Activated CD4-positive, alpha-beta T cell treated with anti-CD3 and anti-CD28 coated beads, Interleukin-2, amount 50 U/mL, for 1 hour (primary cell): ENCODE measurements around the gene RAB7B.

Experiments used
- DNase-seq: peaks from one replicate; pipeline ENCODE4 v3.0.0-alpha.2; 2020

The RAB7B gene

DNA sequence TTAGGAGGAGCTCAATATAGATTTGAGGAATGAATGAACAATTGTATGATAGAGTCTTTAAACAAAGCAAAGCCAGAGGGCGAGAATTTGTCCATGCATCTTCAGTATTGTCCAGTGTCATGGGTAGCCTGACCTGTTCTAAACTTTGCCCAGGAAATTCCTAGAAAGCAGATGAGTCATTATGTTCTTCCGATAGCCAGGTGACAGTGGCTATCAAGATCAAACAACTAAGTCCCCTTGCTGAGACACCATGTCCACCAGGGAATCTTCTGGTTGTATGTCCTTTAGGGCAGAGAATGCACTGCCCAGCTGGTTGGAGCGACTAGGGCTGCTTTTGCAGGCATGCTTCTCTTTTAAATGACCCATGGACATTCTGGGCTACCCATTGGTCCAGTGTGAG lies 58.1 kb downstream of the RAB7B start:
- DNase-seq: no peak

DNA sequence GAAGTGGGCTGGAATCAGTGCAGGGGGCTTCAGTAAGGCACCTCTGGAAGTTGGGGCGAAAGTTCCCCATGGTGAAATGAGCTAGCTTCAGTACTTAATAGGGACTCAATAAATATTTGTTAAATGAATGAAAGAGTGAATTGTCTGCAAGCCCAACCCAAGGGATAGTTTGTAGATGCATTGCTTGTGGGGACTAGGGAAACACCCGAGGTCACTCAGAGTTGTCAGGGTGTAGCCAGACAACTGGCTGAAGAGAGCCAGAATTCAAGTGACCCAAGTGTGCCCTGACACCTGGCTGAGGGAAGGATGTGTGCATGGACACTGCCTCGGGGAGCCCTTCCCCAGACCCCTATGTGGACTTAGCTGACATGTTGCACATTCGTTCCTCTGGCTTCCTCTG lies 58.7 kb downstream of the RAB7B start:
- DNase-seq: no peak

DNA sequence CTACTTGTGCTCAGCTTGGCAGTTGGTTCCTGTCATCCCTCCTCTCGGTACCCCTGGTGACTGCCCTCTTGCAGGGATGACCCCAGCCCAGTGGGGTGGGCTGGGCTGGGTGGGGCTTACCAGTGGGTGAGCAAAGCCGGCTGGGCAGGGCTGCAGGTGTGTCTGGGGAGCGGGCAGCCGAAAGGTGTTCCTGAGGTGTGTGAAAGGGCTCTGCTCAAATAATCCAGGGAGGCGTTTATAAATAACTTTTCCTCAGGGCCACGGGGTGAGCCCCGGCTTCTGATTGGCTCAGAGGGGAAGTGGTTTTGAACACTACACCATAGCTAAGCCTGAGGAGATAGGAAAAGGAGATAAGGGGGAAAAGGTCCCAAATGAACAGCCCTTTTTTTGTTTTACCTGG lies 60.0 kb downstream of the RAB7B start, which contains the start of gene SLC26A9:
TSS of gene SLC26A9 (minus strand) at position 212 of the 400 bp plus-strand sequence. CDS start 7,636 bp downstream, outside the sequence.
- no peak for DNase-seq

DNA sequence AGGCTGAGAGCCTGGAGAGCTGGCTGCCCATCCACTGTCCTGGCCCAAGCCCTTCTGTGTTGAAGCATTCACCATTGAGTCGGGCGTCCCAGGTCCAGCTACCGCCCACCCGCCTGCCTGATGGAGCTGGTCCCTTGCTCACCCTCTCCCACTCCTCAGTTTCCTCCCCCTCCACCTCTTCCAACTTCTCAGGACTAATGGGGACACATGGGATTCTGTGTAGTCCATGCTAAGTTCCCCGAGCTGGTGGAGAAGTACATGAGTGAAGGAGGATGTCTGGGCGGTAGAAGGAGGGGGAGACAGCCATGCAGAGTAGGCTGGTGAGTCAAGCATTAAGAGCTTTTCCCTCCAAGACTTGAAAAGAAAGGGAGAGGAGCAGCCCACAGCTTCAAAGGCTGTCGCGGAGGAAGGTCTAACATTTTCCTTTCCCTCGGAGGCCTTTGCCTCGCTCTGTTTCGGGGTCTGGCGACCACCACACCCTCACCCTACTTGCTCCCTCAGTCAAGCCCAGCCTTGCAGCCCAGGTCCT lies 60.5 kb downstream of the RAB7B start:
- no peak for DNase-seq

DNA sequence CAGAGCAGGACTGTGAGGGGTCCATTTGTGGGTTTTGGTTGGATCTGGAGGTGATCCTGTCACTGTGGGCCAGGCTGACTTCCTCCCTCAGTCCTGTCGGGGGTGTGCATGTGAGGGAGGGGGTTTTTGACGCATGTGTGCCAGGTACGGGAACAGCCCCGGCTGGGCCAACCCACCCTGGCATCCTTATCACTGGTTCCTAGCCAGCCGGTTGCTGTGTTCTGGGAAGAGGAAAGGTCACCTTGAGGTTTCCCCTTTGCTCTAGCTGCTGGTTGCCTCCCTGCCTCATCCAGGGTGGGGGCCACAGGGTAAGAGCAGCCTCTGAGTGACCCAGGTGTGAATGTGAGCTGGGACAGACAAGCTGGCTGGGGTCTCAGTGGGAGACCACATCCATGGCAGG lies 62.5 kb downstream of the RAB7B start:
- DNase-seq: no peak

DNA sequence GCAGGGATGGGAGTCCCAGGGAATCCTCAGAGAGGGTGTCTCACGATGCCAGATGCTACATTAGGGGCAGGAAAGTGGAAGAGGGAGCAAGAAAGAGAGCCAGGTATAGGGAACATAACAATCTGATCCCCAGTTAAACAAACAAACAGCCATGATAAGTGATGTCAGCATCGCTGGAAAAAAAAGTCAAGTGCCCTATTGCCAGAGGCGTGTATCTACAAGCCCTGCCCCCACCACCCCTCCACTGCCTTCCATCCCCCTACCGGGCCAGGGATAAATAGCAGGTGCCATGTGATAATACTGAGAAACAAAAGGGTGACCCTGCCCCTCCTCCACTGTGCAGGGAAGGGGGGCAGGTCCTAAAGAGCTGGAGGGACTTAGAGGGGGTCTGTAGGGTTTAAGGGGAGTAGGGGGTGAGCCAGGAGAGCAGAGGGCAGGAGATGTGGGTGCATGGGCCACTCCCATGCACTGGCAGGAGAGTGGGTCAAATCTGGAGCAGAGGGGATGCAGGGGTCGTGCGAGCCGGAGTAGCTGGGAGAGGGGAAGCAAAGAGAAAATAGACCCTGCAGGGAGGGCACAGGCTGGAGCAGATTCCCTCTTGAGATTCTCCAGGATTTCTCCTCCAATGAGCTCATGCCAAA lies 63.4 kb downstream of the RAB7B start:
- no peak for DNase-seq

DNA sequence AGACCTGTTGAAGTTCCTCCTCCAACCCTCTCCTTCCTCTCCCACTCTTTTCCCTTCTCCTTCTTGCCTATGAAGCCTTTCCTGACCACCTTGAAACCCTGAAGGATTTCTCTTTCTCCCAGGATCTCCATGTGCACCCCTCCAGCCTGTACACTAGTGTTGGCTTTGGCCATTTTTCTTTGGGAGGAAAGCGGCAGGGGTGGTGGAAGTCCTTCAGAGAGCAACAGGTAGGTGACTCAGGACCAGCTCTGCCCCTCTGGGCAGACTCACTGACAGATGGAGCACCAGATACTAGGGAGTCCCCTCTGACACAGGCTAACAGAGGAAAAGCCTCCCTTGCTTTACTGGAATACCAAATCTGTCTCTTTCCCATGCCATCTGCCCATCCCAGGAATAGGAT lies 64.5 kb downstream of the RAB7B start:
- DNase-seq: no peak

DNA sequence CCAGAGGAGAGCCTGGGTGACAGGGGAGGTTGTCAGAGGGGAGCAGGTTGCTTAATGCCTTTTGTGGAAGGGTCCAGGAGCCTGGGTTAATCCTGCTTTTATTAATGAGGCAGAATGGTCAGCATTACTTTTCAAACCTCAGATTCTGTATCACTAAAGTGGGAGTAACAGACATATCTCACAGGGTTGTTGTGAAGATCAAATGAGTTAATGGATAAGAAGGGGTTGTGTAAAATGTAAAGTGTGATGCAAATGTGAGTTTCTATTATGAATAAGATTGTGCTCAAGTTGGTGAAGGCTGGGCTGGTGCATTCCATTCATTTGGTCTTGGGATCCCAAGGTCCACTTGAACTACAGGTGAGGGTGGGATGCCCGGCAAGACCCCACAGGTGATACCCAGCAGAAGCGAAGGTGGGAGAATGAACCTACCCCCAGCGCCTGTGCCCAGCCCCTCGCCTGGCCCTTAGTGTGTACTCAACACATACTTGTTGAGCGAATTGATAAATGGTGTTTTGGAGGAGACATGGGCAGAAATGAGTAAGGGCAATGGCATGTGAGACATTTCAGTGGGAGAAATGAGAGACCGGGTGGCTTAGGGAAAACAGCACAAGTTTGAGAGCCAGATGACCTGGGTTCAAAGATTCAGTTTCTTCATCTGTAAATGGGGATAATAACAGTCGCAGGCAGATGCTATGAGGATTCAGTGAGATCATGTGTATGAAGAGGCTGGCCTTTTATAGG lies 66.2 kb downstream of the RAB7B start:
- no peak for DNase-seq

DNA sequence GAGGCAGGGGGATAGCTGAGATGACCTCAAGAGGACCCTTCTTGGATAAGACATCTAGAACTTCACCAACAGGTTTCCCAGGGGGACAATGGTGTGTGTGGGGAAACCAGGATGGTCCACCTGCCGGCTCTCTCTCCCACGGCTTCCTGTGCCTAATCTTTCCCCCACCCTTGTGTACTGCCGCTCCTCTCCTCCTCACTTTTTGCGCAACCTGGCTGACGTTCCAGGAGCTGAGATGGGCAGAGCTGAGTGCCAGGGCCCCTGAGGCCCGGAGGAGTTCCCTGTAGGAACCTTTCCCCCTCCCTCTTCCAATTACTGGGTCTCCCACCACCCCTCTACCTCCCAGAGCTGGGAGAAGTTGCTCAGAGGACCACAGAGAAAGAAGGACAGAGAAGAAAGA lies 66.9 kb downstream of the RAB7B start:
- no peak for DNase-seq

DNA sequence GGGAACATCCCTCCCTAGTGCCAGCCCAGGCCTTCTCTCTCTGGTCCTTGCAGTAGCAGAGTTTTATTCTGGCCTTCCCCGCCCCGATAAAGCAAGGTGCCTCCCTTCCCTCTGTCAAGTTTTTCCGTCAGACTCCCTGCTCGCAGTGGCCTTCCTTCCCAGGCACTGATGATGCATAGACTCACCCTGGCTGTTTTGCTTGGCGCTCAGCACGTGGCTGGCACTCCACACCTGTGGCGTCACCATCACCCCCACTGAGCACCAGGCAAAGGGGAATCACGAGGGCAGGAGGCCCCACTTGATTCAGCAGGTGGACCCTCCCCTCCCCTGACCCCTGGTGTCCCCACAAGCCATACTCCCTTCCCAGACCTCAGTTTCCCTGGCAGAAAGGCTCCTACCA lies 67.3 kb downstream of the RAB7B start:
- no peak for DNase-seq

DNA sequence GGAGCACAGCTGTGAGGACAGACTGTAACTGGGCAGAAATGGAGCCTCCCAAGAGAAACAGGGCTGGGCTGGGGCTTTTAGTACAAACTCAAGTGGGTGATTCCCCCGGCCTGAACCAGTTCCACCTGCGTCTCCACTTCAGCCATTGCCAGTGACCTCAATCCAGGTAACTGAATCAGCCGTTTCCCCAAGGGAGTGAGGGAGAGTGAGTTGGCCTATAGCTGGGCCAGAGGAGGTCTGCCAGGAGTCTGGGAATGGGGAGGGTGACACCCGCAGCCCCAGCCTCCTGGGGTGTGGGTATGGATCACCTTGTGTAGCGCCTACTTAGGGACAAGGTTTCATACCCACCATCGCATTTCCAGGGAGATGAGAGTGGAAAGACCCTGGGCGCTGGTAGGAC lies 68.4 kb downstream of the RAB7B start:
- DNase-seq: no peak

DNA sequence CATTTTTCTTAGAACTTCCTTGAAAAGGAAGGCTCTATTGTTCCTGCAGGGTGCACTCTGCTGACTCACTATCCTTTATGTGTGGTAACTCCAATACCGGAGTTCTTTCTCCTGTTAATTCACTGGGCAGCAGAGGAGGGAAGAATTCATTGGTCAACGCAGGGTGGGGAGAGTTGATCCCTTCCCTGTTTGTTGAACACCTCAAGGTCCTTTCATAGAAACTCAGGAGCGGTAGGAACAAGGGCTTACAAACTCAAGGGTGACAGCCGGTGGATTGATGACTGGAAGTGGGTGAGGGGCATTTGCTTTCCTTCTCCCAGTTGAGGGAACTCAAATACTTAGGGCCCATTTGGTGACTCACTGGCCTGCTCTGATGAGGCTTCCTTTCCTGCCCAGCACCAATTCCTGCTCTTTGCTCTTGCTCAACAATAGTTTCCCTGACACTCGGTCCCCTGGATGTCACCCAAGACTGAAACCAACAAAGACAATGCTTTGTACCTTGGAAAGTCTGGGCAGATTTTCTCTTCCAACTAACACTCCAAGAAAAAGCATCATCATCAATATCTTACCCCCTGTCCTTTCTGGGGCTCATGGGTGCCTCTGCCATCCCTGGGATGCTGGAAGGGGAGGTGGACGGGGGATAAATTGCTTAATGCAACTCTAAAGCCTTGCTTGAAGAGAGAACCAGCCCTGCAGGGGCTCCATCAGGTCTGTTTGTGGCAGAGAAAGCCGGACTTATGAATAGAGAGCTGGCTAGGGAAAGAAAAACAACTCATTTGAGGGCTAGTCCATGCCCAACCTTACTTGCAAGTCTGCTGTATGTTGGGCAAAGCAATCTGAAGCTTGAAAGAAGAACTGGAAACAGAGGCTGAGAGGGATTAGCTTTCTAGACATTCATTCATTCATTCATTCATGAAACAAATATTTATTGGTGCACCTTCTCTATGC lies 69.2 kb downstream of the RAB7B start:
- DNase-seq: no peak

DNA sequence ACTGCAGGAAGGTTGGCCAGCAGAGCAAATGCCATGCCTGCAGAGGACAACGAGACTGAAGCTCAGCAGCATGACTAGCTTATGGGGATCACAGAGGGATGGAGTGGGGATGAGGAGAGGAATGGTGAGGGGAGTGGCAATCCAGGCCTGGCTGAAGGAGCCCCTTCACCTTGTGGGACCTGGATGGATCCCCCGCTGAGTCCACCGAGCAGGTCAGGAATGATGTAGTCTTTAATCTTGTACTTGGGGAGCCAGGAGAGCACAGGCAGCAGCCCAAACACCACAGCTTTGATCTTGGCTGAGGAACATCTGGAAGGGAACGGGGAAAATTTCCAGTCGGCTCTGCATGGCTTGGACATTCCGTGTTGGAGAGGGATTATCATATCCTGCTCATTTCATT lies 70.4 kb downstream of the RAB7B start:
- no peak for DNase-seq

DNA sequence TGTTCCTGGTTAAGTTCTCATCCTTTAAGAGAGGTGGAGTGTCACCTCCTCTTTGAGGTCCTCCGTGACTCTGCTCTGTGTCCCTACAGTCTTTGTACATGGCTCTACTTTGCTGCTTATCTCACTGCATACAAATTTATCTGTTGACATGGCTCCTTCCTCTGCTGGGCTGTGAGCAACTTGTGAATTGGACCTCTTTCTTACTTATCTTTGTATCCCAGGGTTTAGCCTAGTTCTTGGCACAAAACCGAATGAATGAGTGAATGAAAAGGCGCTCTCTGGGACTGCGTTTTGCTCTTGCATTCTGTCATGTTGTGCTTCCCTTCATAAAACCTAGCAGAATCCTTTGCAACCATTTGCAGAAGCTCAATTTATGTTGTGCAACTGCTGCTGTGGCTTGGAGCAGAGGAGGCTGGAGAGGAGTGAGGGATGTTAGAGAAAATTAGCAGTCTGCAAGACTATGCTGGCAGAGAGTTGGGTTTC lies 72.4 kb downstream of the RAB7B start:
- DNase-seq: no peak

DNA sequence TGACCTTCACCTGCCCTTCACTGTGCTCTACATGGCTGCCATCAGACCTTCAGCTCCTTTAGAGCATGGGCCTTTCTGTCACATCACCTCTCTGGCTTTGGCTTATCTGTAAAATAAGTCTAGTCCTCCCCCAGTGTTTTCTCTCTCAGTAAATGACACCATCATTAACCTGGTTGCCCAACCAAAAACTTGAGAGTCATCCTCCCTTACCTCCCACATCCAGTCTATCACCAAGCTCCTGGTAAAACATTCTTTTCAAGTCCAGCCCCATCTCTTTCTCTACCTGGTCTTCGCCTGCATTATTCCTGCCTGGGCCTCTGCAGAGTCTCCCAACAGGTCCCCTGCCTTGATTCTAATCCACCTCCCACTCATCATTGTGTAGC lies 73.0 kb downstream of the RAB7B start:
- DNase-seq: no peak

DNA sequence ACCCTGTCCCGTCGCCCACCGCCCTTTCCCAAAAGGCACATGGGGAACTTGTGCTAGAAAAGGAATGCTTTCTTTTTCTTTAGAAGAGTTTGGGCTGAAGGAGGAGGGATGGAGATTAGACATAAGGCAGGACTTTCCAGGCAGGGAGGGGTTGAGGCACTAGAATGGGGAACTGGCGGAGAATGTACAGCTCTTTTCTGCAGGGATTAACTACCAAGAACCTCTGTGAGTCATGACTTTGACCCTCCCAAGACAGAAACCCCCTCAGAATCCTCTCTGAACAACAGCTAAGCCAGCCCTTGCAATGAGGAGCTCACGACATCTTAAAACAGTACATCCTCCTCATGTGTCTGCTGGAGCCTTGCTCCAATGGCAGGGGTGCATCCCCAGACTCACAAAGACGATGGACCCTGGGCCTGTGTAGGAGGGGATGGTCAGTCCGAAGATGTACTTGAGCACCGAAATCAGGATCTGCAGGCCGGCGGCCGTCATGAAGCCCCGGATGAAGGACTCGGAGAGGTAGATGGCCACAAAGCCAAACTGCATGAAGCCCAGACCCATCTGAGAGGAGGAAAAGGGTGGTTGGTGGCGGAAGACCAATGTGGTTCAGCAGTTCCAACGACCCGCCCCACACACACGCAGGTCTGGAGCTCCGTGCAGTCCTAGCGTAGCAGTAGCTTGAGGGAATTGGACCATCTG lies 73.5 kb downstream of the RAB7B start:
- DNase-seq: no peak

DNA sequence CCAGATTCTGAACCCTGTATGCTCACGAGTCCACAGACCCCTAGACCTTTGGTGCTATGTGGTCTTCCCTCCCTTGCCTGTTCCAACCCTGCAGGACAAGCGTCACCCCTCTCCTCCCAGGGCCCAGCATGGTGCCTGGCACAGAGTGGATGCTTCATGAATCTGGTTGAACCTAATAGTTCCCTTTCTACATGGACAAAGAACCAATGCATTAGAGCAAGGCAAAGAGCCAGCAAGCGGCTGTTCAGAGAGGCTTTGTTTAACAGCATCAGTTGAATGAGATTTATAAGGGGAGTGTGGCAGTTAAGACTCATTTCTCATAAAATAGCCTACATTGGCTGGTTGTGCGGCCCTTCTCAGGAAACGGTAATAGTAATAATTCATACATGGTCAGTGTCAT lies 74.9 kb downstream of the RAB7B start:
- no peak for DNase-seq

DNA sequence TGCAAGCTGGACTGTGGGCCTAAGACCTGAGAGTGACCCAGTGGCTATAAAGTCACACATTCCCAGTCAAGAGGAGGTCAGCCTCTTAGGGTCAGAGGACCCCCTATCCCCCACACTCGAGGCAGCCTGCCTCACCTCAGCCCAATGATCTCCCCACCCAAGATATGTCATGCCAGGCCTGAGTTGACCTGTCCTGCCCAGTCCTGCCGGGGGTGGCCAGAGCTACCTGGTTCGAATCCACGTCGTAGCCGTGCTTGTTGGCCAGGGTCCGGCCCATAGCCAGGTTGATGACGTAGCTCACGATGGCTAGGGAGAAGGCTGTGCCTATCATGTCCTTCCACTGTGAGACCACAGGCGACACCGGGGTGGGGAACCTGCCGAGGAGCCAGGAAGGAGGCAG lies 75.5 kb downstream of the RAB7B start:
- no peak for DNase-seq

DNA sequence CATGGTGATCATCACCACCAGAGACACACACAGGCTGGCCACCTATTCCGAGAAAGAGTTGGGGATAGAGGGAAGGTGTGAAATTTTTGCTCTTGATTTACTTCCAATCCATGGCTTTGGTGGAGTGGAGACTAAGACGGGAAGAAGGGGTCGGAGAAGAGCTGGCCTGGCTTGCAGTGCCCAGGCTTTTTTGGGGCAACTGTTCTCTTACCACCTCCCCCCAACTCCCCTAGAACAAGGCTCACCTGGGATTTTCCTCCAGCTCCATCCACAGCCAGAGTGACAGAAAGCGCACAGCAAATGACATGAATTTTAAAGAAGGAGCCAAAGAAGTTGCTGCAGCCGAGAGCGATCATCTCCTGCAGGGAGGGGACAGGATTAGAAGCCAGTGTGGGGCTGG lies 75.9 kb downstream of the RAB7B start:
- no peak for DNase-seq
